ENCODE measurements around the gene CYP2J2.
"Not testable (repeated sequence)": the region's sequence is repeated elsewhere in the genome, so short reads cannot be mapped to it uniquely, and the experiment has no call there.

CYP2J2 gene

GRCh38 chr1:59948990-59949389 lies 22.4 kb upstream of the CYP2J2 start:
- Histone ChIP-seq H3K36me3 (ENCODE audit: insufficient read depth, low read length) (no peaks in the 10 kb centered on the region), H3K9ac (ENCODE audit: low read depth, low read length) (no peak overlapping the region), H3K4me3 (ENCODE audit: low read length) (no peak overlapping the region), H3K9me3 (ENCODE audit: insufficient read depth, low read depth, low read length) (no peaks in the 10 kb centered on the region), H3K27ac (ENCODE audit: low read depth, low read length) (no peak overlapping the region), H3K27me3 (ENCODE audit: insufficient read depth, low read length) (no peaks in the 10 kb centered on the region), H3K4me1 (ENCODE audit: insufficient read depth, low read length) (no peaks in the 10 kb centered on the region)
- WGBS, result 100% methylated on average over 1 of the region's 1 CpG

DNA sequence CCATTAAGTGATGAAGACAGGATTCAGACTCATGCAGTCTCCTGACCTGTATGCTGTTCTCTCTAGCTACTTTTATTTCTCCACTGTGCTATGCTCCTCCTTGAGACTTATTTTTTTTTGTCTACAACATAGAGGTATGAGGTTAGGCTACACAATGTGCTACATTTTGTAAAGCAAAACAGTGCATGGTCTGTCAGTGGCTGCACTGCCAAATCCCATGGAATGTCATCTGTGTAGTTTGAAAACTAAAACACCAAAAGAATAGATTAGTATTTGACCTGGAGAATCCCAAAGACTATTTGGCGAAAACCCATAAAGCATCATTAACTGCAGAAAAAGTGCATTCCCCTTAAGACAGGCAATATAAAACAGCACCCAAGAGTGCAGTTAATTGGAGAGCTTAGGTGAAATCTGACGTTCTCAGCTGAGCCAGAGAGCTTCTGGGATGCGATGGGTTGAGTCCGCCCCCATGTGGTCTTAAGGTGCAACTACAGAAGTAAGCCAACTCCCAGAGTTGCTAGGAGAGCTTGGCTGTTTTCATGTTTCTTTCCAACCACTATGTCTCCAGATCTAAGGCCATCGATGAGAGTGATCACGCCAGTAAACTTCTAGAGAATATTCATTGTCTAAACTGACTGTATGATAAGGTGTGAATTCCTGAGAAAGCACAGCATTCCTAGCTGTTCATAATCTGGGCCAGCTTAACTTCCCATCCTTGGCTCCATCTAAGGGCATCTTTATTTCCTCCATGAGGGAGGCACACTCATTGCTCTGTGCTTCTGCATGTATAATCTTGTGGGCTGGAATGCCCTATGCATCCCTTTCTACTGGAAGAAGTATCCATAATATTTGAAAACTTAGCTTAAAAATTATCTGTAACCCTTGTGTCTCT lies 20.7 kb upstream of the CYP2J2 start:
- Histone ChIP-seq H3K4me1 (ENCODE audit: insufficient read depth, low read length) (no peaks in the 10 kb centered on the region), H3K27ac (ENCODE audit: low read depth, low read length) (no peak overlapping the region), H3K4me3 (ENCODE audit: low read length) (no peak overlapping the region), H3K9me3 (ENCODE audit: insufficient read depth, low read depth, low read length) (no peaks in the 10 kb centered on the region), H3K27me3 (ENCODE audit: insufficient read depth, low read length) (no peaks in the 10 kb centered on the region), H3K36me3 (ENCODE audit: insufficient read depth, low read length) (no peaks in the 10 kb centered on the region), H3K9ac (ENCODE audit: low read depth, low read length) (no peak overlapping the region)
- 10% methylated on average over 5 of the region's 6 CpGs for WGBS

DNA sequence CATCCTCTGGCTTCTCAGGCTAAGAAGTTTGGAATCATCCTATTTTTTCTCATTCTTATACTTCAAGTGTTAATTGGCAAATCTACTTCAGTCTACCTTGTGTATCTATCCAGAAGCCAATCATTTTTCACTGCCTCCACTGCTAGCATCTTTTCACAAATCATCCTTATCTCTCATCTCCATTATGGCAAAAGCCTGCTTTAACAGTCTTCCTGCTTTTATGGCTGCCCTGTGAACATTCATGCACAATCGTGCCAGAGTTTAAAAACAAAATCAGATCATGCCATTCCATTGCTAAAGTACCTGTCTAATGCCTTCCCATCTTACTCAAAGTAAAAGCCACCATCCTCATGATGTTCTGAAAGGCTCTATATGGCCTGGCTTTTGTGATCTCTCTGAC lies 19.2 kb upstream of the CYP2J2 start:
- Histone ChIP-seq H3K4me3 (ENCODE audit: low read length) (no peak overlapping the region), H3K9ac (ENCODE audit: low read depth, low read length) (no peak overlapping the region), H3K27ac (ENCODE audit: low read depth, low read length) (no peak overlapping the region), H3K27me3 (ENCODE audit: insufficient read depth, low read length) (no peaks in the 10 kb centered on the region), H3K36me3 (ENCODE audit: insufficient read depth, low read length) (no peaks in the 10 kb centered on the region), H3K9me3 (ENCODE audit: insufficient read depth, low read depth, low read length) (no peaks in the 10 kb centered on the region), H3K4me1 (ENCODE audit: insufficient read depth, low read length) (no peaks in the 10 kb centered on the region)
- 85% methylated on average over 1 of the region's 1 CpG for whole genome bisulfite sequencing

DNA sequence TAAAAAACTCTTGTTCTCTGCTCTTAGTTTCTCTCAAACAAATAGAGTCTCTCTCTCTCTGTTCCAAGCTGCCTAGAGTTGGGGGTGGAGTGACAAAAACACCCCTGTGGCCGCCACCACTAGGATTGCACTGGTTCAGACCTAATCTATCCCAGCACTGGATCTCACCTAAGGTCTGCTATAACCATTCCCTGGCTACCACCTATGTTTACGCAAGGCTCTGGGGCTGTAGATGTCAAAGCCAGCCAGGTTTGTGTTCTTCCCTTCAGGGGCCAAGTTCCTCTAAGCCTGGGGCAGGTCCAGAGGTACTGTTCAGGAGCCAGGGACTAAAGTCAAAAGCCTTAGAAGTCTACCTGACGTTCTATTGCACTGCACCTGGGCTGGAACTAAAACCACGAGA lies 12.8 kb upstream of the CYP2J2 start:
- Histone ChIP-seq H3K4me3 (ENCODE audit: low read length) (no peak overlapping the region), H3K9ac (ENCODE audit: low read depth, low read length) (no peak overlapping the region), H3K9me3 (ENCODE audit: insufficient read depth, low read depth, low read length) (no peaks in the 10 kb centered on the region), H3K36me3 (ENCODE audit: insufficient read depth, low read length) (no peaks in the 10 kb centered on the region), H3K4me1 (ENCODE audit: insufficient read depth, low read length) (no peaks in the 10 kb centered on the region), H3K27ac (ENCODE audit: low read depth, low read length) (no peak overlapping the region), H3K27me3 (ENCODE audit: insufficient read depth, low read length) (no peaks in the 10 kb centered on the region)
- 90% methylated on average over 4 of the region's 4 CpGs for WGBS

DNA sequence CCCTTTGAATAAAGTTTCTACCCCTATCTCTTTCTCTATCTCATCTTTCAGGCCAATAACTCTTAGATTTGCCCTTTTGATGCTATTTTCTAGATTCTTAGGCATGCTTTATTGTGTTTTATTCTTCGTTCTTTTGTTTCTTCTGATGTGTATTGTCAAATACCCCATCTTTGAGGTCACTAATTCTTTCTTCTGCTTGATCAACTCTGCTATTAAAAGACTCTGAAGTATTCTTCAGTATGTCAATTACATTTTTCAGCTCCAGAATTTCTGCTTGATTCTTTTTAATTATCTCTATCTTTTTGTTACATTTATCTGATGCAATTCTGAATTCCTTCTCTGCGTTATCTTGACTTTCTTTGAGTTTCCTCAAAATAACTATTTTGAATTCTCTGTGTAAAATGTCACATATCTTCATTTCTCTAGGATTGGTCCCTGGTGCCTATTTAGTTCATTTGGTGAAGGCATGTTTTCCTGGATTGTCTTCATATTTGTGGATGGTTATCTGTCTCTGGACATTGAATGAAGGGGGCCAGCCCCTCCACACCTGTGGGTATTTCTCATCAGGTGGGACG lies 11.2 kb upstream of the CYP2J2 start:
- H3K4me3 ChIP-seq (ENCODE audit: low read length), result no peak overlapping the region
- WGBS, result 94% methylated on average over 3 of the region's 3 CpGs
- H3K9me3 ChIP-seq (ENCODE audit: insufficient read depth, low read depth, low read length), result no peaks in the 10 kb centered on the region
- H3K27ac ChIP-seq (ENCODE audit: low read depth, low read length), result no peak overlapping the region
- no peaks in the 10 kb centered on the region for H3K4me1 ChIP-seq (ENCODE audit: insufficient read depth, low read length)
- no peak overlapping the region for H3K9ac ChIP-seq (ENCODE audit: low read depth, low read length)
- H3K36me3 ChIP-seq (ENCODE audit: insufficient read depth, low read length), result no peaks in the 10 kb centered on the region
- H3K27me3 ChIP-seq (ENCODE audit: insufficient read depth, low read length), result no peaks in the 10 kb centered on the region

GRCh38 chr1:59936358-59936821 lies 9.8 kb upstream of the CYP2J2 start:
- Histone ChIP-seq H3K9me3 (ENCODE audit: insufficient read depth, low read depth, low read length) (no peaks in the 10 kb centered on the region), H3K4me1 (ENCODE audit: insufficient read depth, low read length) (no peaks in the 10 kb centered on the region), H3K4me3 (ENCODE audit: low read length) (no peak overlapping the region), H3K9ac (ENCODE audit: low read depth, low read length) (no peak overlapping the region), H3K27me3 (ENCODE audit: insufficient read depth, low read length) (no peaks in the 10 kb centered on the region), H3K27ac (ENCODE audit: low read depth, low read length) (no peak overlapping the region), H3K36me3 (ENCODE audit: insufficient read depth, low read length) (no peaks in the 10 kb centered on the region)
- WGBS, result 95% methylated on average over 5 of the region's 5 CpGs

DNA sequence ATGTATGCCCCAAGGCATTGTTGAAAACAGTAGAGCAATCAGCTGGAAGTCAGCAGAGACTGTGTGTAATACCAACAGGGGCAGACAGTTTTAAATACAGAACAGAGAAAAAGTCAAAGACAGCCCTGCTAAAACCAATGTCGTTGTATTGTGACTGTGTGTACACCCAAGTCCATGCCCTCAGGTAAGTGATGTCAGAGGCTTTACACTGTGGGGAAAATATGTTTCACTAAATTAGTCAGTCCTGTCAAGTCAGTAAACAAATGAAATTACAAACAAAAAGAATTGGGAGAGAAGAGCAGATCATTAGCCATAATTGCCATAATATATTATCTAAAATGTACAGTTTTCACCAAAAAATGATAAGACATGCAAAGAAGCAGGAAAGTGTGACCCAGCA lies 2.4 kb upstream of the CYP2J2 start:
- H3K9me3 ChIP-seq (ENCODE audit: insufficient read depth, low read depth, low read length), result no peaks in the 10 kb centered on the region
- WGBS, result 80% methylated on average over 1 of the region's 1 CpG
- no peak overlapping the region for H3K4me3 ChIP-seq (ENCODE audit: low read length)
- peaks cover 54% of the 10 kb centered on the region for H3K27me3 ChIP-seq (ENCODE audit: insufficient read depth, low read length)
- no peaks in the 10 kb centered on the region for H3K4me1 ChIP-seq (ENCODE audit: insufficient read depth, low read length)
- no peaks in the 10 kb centered on the region for H3K36me3 ChIP-seq (ENCODE audit: insufficient read depth, low read length)
- H3K9ac ChIP-seq (ENCODE audit: low read depth, low read length), result no peak overlapping the region
- H3K27ac ChIP-seq (ENCODE audit: low read depth, low read length), result no peak overlapping the region

DNA sequence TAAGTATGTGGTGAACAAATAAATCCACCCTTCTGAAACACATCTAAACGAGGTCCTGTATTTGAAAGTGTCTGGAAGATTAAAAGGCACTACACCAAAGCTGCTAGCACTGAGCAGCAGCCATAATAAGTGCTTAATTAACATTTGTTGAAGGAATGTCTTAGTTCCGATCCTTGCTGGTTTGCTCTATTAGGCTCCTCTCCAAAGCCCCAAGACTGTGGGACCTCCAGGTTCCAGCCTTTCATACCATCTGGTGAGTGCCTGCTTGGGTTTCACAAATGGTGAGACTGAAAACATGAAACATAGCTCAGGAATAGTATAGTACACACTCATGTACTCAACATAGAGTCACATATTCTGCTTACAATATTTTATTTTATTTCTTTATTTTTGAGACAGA lies 640 bp upstream of the CYP2J2 start:
- H3K27ac ChIP-seq (ENCODE audit: low read depth, low read length), result no peak overlapping the region
- H3K9ac ChIP-seq (ENCODE audit: low read depth, low read length), result no peak overlapping the region
- no peaks in the 10 kb centered on the region for H3K9me3 ChIP-seq (ENCODE audit: insufficient read depth, low read depth, low read length)
- H3K4me3 ChIP-seq (ENCODE audit: low read length), result peak overlapping the region; percentile 64
- H3K36me3 ChIP-seq (ENCODE audit: insufficient read depth, low read length), result no peaks in the 10 kb centered on the region
- H3K4me1 ChIP-seq (ENCODE audit: insufficient read depth, low read length), result no peaks in the 10 kb centered on the region
- WGBS, result 82% methylated on average over 1 of the region's 2 CpGs
- H3K27me3 ChIP-seq (ENCODE audit: insufficient read depth, low read length), result peaks cover 54% of the 10 kb centered on the region

DNA sequence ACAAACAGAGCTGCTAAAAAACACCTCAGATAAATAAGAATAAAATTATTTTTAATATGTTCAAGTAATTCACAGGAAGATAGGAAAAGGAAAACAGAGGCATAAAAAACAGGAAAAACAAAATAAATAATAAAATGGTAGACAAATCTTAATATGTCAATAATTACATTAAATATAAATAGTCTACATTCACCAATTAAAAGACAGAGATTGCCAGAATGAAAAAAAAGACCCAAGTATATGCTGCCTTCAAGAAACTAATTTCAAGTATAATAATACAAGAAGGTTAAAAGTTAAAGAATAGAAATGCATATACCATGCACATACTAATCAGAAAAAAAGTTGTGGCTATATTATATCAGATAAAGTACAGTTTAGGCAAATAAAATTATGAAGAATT lies 1.9 kb downstream of the CYP2J2 start:
- Histone ChIP-seq H3K4me1 (ENCODE audit: insufficient read depth, low read length) (no peaks in the 10 kb centered on the region), H3K9me3 (ENCODE audit: insufficient read depth, low read depth, low read length) (no peaks in the 10 kb centered on the region), H3K27ac (ENCODE audit: low read depth, low read length) (no peak overlapping the region), H3K9ac (ENCODE audit: low read depth, low read length) (no peak overlapping the region), H3K4me3 (ENCODE audit: low read length) (no peak overlapping the region), H3K36me3 (ENCODE audit: insufficient read depth, low read length) (no peaks in the 10 kb centered on the region), H3K27me3 (ENCODE audit: insufficient read depth, low read length) (peaks cover 41% of the 10 kb centered on the region)

- not testable (repeated sequence) for H3K4me1 ChIP-seq (ENCODE audit: insufficient read depth, low read length); H3K9me3 ChIP-seq (ENCODE audit: insufficient read depth, low read depth, low read length); H3K27ac ChIP-seq (ENCODE audit: low read depth, low read length); H3K36me3 ChIP-seq (ENCODE audit: insufficient read depth, low read length); H3K4me3 ChIP-seq (ENCODE audit: low read length); H3K9ac ChIP-seq (ENCODE audit: low read depth, low read length)
- 92% methylated on average over 6 of the region's 6 CpGs for WGBS
- peaks cover 13% of the 10 kb centered on the region for H3K27me3 ChIP-seq (ENCODE audit: insufficient read depth, low read length)
These were observed 5.2 kb downstream of the CYP2J2 start for GRCh38 chr1:59921258-59921899.

GRCh38 chr1:59919746-59920145 lies 6.8 kb downstream of the CYP2J2 start:
- H3K36me3 ChIP-seq (ENCODE audit: insufficient read depth, low read length), result no peaks in the 10 kb centered on the region
- H3K9me3 ChIP-seq (ENCODE audit: insufficient read depth, low read depth, low read length), result no peaks in the 10 kb centered on the region
- no peak overlapping the region for H3K27ac ChIP-seq (ENCODE audit: low read depth, low read length)
- no peak overlapping the region for H3K9ac ChIP-seq (ENCODE audit: low read depth, low read length)
- H3K4me1 ChIP-seq (ENCODE audit: insufficient read depth, low read length), result no peaks in the 10 kb centered on the region
- H3K4me3 ChIP-seq (ENCODE audit: low read length), result no peak overlapping the region
- WGBS, result 95% methylated on average over 1 of the region's 2 CpGs
- H3K27me3 ChIP-seq (ENCODE audit: insufficient read depth, low read length), result no peaks in the 10 kb centered on the region
